ENCODE data around the gene TLE1.

The TLE1 gene

DNA sequence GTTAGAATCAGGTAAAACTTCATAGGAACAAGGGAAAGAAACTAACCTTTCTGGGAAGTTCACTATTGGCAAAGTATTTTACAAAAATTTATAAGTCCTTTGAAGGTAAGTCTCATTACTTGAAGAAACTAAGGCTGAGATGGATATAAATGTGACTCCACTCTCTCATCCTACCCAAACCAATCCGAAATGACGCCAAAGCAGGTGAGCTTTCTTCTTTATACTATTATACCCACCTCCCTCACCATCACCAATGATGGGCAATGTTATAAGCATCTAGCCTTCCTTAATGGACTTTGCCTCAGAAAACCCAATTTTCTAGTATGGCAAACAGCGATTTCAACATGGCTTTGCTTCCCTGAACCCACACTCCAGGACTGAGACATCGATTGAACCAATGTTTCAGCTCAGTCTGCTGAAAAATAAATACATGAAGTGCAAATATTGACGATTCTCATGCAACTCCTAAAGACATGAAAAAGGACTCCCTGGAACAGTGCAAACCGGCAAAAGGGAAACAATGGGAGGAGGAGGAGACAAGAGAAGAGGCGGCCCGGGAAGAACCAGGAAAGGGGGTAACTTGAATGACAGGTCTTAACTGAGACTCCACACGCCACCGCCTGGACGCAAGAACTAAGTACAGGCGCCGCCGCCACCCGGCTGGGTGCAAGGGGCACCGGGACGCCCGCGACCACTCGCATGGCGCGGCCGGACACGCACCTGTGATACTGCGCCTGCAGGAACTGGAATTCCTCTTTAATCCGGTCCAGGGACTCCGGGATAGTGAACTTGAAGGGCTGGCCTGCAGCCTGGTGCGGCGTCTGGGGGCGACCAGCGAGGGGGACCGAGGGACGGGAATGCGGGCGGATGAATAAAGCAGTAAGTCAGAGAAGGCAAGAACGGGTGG lies 2.5 kb downstream of the TLE1 start:
- no peak overlapping the region for H3K4me2 ChIP-seq (ENCODE audit: low read length)
- no peaks in the 10 kb centered on the region for H3K9me3 ChIP-seq (ENCODE audit: low read length)
- TF ChIP-seq, protein P1, sequence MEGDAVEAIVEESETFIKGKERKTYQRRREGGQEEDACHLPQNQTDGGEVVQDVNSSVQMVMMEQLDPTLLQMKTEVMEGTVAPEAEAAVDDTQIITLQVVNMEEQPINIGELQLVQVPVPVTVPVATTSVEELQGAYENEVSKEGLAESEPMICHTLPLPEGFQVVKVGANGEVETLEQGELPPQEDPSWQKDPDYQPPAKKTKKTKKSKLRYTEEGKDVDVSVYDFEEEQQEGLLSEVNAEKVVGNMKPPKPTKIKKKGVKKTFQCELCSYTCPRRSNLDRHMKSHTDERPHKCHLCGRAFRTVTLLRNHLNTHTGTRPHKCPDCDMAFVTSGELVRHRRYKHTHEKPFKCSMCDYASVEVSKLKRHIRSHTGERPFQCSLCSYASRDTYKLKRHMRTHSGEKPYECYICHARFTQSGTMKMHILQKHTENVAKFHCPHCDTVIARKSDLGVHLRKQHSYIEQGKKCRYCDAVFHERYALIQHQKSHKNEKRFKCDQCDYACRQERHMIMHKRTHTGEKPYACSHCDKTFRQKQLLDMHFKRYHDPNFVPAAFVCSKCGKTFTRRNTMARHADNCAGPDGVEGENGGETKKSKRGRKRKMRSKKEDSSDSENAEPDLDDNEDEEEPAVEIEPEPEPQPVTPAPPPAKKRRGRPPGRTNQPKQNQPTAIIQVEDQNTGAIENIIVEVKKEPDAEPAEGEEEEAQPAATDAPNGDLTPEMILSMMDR (IDR thresholded peaks at IDR 0.05; ENCODE audit: low read length): no peak
- no peak for TF ChIP-seq EZH2 (IDR thresholded peaks at IDR 0.05; ENCODE audit: borderline replicate concordance, low read length)
- no peak overlapping the region for H3K9ac ChIP-seq (ENCODE audit: low read length)
- no peaks in the 10 kb centered on the region for H4K20me1 ChIP-seq (ENCODE audit: insufficient read depth, low read length)
- no peaks in the 10 kb centered on the region for H3K4me1 ChIP-seq (ENCODE audit: insufficient read depth, low read length, severe bottlenecking)
- H3K79me2 ChIP-seq (ENCODE audit: insufficient read depth, low read length): no peaks in the 10 kb centered on the region
- H3K9me2 ChIP-seq (ENCODE audit: low read depth, low read length): no peaks in the 10 kb centered on the region
- no peaks in the 10 kb centered on the region for H3K27me3 ChIP-seq (ENCODE audit: insufficient read depth, low read length)
- no peak overlapping the region for H3K27ac ChIP-seq (ENCODE audit: low read depth, low read length, poor library complexity, severe bottlenecking)
- H2AFZ ChIP-seq (ENCODE audit: low read length): no peak overlapping the region
- no peaks in the 10 kb centered on the region for H3F3A ChIP-seq (ENCODE audit: insufficient read depth, low read length)
- no peak overlapping the region for H3K4me3 ChIP-seq (ENCODE audit: low read depth, low read length, poor library complexity, severe bottlenecking)
- no peaks in the 10 kb centered on the region for H3K36me3 ChIP-seq (ENCODE audit: insufficient read depth, low read length)

DNA sequence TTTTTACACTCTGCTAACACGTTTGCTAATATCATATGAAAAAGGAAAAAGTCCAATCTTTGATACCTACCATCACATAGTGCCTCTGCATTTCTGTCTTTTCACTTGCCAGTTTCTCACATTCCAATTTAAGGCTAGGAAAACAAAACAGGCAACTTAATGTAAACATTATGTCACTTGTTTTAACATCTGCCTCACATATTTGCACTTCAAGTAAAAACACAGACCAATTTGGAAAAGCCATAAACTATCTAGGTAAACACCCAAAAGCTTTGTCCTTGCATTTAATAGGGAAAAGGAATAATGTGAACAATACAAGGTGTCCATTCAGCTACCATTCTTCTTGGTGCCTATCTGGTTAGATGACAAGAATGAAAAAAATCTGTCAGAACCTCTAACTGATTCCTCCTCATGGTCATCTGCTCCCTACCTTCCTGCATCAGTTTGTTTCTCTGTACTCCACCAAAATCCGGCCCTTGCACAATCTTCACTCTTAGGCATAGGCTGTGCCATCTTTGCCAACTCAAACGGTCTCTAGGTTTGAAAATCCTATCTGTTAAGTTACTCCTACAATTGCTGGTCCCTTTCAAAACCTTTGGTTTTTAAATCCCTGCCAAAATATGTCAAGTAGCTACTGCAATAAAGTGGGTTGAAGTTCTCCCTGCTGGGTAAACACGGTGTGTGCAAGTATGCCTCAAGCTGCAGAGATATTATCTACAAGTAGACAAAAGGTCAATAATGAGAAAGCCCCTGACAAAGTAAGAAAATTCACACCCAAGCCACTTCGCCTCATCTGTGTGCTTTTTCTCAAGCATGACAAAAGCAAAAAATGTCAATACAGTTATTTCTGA lies 3.4 kb downstream of the TLE1 start:
- H3K27me3 ChIP-seq (ENCODE audit: insufficient read depth, low read length): no peaks in the 10 kb centered on the region
- H3K36me3 ChIP-seq (ENCODE audit: insufficient read depth, low read length): no peaks in the 10 kb centered on the region
- no peak overlapping the region for H2AFZ ChIP-seq (ENCODE audit: low read length)
- H3K4me1 ChIP-seq (ENCODE audit: insufficient read depth, low read length, severe bottlenecking): no peaks in the 10 kb centered on the region
- no peak overlapping the region for H3K4me2 ChIP-seq (ENCODE audit: low read length)
- H3K9me3 ChIP-seq (ENCODE audit: low read length): no peaks in the 10 kb centered on the region
- no peaks in the 10 kb centered on the region for H3K9me2 ChIP-seq (ENCODE audit: low read depth, low read length)
- H4K20me1 ChIP-seq (ENCODE audit: insufficient read depth, low read length): no peaks in the 10 kb centered on the region
- TF ChIP-seq EZH2 (IDR thresholded peaks at IDR 0.05; ENCODE audit: borderline replicate concordance, low read length): no peak
- TF ChIP-seq, protein P1 (IDR thresholded peaks at IDR 0.05; ENCODE audit: low read length): no peak
- H3K9ac ChIP-seq (ENCODE audit: low read length): no peak overlapping the region
- H3F3A ChIP-seq (ENCODE audit: insufficient read depth, low read length): no peaks in the 10 kb centered on the region
- H3K79me2 ChIP-seq (ENCODE audit: insufficient read depth, low read length): no peaks in the 10 kb centered on the region
- no peak overlapping the region for H3K4me3 ChIP-seq (ENCODE audit: low read depth, low read length, poor library complexity, severe bottlenecking)
- H3K27ac ChIP-seq (ENCODE audit: low read depth, low read length, poor library complexity, severe bottlenecking): no peak overlapping the region

- H3K79me2 ChIP-seq (ENCODE audit: insufficient read depth, low read length): no peaks in the 10 kb centered on the region
- H3K27me3 ChIP-seq (ENCODE audit: insufficient read depth, low read length): no peaks in the 10 kb centered on the region
- TF ChIP-seq EZH2 (IDR thresholded peaks at IDR 0.05; ENCODE audit: borderline replicate concordance, low read length): no peak
- TF ChIP-seq, protein P1 (IDR thresholded peaks at IDR 0.05; ENCODE audit: low read length): no peak
- no peak overlapping the region for H3K27ac ChIP-seq (ENCODE audit: low read depth, low read length, poor library complexity, severe bottlenecking)
- no peak overlapping the region for H3K4me2 ChIP-seq (ENCODE audit: low read length)
- H3F3A ChIP-seq (ENCODE audit: insufficient read depth, low read length): no peaks in the 10 kb centered on the region
- no peaks in the 10 kb centered on the region for H3K4me1 ChIP-seq (ENCODE audit: insufficient read depth, low read length, severe bottlenecking)
- no peaks in the 10 kb centered on the region for H3K9me2 ChIP-seq (ENCODE audit: low read depth, low read length)
- no peak overlapping the region for H2AFZ ChIP-seq (ENCODE audit: low read length)
- H4K20me1 ChIP-seq (ENCODE audit: insufficient read depth, low read length): no peaks in the 10 kb centered on the region
- no peak overlapping the region for H3K9ac ChIP-seq (ENCODE audit: low read length)
- H3K9me3 ChIP-seq (ENCODE audit: low read length): no peaks in the 10 kb centered on the region
- no peak overlapping the region for H3K4me3 ChIP-seq (ENCODE audit: low read depth, low read length, poor library complexity, severe bottlenecking)
- H3K36me3 ChIP-seq (ENCODE audit: insufficient read depth, low read length): no peaks in the 10 kb centered on the region
Measured at GRCh38 chr9:81684635-81685034, 4.7 kb downstream of the TLE1 start.
